ENCODE data around the gene CTAG1B.
A peak's percentile ranks its signal among the peaks of the same experiment; 100 is the strongest.
"Not testable (repeated sequence)": the region's sequence is repeated elsewhere in the genome, so short reads cannot be mapped to it uniquely, and the experiment has no call there.

Gene CTAG1B

DNA sequence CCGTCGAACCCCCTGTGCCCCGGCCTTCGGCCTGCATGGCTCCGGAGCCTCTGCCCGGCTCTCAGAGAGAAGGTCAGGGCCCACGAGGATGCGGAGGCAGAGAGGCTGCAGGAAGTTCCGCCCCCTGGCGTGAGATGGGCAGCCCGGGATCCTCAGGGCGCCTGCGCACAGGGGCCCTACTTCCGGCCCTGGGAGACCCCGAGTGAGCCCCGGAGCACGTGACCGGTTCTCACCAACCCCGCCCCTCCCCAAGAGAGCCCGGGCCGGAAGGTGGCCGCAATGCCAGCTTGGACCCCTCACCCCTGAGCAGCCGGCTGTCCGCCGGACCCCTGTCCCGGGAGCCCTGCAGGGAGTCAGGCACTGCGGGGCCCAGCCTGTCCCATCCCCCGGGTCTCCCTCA, at the start of gene CTAG1B:
TSS of gene CTAG1B (minus strand) at position 101 of the 400 bp plus-strand sequence. CDS start at position 37, 64 bp downstream.
- not testable (repeated sequence) for DNase-seq

DNA sequence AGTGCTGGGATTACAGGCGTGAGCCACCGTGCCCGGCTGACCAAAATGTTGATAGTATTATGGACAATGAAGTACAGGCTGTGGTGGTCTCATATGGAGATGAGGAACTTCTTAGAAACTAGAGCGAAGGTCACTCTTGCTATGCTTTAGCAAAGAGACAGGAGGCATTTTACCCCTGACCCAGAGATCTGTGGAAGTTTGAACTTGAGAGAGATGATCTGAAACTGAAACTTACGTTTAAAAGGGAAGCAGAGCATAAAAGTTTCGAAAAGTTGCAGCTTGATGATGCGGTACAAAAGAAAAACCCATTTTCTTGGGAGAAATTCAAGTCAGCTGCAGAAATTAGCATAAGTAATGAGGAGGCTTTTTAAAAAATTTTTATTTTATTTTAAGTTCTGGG, 42.8 kb upstream of the CTAG1B start:
- peak; percentile 69 for DNase-seq

DNA sequence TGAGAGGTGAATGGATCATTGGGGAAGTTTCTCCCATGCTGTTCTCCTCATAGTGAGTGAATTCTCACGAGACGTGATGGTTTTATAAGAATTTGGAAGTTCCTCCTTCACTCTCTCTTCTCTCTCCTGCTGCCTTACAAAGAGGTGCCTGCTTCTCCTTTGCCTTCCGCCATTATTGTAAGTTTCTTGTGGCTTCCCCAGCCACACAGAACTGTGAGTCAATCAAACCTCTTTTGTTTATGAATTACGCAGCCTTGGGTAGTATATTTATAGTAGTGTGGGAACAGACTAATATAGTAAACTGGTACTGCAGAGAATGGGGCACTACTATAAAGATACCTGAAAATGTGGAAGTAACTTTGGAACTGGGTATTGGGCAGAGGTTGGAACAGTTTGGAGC, 42.1 kb upstream of the CTAG1B start:
- DNase-seq, result peak; percentile 88

DNA sequence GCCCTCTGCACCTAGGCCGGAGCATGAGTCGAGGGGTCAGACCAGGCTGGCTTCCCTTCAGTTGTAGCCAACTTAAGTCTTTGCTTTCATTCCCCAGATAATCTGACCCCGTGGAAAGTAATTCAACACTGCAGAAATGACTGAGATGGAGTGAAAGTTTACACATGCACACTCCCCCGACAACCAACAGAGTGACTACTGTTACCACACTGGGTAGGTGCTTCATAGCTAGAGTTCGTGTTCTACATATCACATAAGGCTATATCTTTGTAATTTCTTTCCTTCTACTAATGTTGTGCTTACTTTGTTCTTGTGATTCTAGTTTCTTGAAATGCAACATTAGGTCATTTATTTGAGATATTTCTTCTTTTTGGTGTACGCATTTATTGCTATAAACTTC, 41.5 kb upstream of the CTAG1B start:
- DNase-seq, result no peak

DNA sequence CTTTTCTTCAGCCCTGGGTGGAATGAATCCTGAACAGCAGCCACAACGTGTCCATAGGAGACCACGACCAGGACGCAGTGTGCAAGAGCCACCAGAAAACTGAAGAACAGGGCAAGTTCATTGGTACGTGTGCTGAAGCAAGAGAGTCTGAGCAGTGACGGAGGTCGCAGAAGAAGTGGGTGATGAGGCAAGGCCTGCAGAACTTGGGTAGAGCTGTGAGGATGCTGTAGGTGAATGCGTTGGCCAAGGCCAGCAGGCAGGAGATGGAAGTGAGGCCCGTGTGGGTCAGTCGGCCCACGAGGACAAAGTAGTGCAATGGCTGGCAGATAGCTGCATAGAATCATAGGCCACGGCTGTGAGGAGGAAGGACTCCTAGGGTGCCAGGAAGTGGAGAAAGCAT, 39.9 kb upstream of the CTAG1B start:
- no peak for DNase-seq

DNA sequence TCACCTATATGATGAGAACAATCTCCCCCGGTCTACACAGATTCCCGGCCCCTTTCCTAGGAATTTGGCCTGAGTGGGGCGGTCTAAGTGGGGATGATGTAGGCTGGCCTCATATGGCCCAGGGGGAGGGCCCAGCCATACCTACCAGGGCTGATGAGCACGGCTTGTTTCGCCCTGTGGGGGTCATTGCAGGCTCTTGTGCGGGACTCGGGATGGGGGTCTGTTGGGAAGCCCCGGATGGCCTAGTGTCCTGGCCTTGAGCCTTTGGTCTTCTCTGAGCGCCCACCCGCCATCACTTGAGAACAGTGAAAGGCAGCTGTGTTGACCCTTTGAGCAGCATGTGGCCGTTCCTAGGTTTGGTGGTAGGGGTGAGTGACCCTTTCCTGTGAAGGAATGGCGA, 39.1 kb upstream of the CTAG1B start:
- DNase-seq, result no peak

DNA sequence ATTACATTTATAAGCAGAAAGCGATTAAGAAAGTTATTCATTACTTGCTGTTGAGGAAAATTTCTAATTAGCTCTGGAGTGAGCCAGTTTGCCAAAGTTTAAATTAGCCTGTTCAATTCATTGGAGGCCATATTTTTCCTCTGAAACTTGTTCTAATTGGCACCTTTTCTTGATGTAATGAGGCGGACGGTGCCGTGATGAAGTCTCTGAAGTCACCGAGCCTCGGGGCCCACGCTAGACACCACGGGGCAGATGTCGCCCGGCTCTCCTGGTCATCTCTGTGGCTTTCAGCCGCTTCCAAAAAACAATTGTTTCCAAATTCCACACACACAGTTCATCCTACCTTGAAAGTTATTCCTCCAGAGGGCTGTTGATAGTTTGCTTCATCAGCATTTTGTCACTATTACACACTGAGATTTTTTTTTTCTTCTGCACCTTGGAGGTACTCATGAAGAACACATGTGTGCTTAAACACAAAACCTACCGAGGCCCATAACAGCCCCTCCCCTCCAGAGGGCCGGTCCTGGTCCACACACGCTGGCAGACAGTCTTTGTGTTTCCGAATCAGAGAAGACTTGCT, 38.2 kb upstream of the CTAG1B start:
- no peak for DNase-seq

DNA sequence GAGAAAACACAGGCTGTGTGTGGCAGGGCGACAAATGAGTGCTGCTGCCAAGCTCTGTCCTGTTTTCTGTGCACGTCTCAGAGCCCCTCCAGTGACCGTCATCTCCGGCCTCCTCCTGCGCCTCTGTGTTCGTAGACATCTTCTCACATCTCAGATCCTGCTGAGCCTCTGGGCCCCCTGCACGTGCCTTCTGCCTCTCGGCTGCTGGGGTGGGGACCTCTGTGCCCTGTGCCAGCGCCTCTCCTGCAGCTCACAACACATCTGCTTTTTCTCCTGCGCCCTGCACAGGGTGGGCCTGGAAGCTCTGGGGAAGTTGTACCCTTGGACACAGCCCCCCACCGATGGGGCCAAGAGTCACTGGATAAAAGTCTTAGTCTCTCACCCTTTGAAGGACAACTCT, 36.7 kb upstream of the CTAG1B start:
- DNase-seq, result no peak

DNA sequence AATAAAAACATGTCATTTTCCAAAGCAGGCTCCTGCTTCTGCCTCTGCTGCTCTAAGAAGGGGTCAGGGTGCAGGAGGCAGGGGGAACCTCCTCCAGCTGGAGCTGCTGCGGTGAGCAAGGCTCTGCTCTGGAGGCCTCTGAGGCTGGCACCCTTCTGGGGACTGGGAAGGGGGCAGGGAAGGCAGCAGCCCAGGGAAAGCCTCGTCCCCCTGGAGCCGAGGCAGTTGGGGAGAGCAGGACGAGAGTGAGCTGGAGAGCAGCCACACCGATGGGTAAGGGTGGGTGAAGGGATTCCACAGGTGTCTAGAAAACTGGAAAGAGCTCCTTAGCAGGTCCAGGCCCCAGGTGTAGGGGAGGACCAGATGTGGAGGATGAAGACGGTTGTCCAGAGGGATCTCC, 36.3 kb upstream of the CTAG1B start:
- DNase-seq, result no peak

DNA sequence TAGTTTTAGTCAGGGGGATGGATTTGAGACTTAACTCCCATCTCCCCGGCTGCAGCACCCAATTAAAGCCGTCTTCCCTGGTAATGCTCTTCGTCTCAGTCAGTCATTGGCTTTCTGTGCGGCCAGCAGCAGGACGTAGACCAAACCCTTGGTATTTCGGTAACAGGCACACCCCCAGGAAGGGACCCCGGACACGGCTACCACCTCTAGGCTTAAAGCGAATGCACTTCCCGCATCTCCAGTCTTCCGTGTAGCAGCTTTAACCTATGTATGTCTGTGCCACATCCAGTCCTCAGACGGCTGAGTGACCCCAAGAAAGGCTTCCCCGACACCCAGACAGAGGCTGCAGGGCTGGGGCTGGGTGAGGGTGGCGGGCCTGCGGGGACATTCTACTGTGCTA, 35.8 kb upstream of the CTAG1B start:
- DNase-seq, result no peak

DNA sequence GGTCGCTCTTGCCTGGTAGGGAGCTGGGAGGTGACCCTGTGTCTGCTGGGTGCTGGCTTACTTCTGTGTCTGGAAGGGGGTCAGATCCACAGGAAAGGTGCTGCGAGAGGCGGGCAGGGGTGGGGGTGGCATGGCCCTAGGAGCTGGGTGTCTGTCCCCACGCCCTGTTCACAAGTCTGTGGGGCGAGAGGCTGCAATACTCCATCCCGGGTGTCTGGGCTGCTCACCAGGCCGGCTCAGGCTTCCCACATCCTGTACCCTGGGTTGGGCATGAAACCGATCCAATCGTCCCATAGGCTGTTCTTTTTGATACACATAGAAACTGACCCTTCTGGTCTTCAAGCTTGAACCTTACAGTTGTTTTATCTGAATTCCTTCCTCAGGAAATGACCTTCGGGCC, 35.3 kb upstream of the CTAG1B start:
- DNase-seq, result peak; percentile 48

DNA sequence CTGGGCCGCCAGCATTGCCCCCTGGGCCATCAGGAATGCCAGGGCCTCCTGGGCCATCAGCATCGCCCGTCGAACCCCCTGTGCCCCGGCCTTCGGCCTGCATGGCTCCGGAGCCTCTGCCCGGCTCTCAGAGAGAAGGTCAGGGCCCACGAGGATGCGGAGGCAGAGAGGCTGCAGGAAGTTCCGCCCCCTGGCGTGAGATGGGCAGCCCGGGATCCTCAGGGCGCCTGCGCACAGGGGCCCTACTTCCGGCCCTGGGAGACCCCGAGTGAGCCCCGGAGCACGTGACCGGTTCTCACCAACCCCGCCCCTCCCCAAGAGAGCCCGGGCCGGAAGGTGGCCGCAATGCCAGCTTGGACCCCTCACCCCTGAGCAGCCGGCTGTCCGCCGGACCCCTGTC, 34.3 kb upstream of the CTAG1B start, which contains the start of gene CTAG2:
TSS of gene CTAG2 (minus strand) at position 167 of the 400 bp plus-strand sequence. CDS start at position 103, 64 bp downstream.
- not testable (repeated sequence) for DNase-seq

DNA sequence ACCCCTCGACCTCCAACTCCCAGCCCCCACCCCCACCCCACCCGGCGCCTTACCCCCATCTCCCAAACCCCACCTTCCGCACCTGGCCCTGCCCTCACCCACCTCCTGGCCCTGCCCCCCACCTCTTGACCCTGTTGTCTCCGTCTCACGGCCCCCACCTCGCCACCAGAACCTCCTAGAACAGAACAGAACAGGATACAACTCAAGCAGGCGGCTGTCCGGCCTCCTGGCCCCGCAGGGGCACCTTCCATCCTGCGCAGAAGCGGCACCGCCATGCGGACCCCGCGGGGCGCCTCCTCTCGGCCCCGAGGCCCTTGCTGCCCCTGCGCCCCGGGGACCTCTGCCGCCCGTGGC, 33.9 kb upstream of the CTAG1B start:
- no peak for DNase-seq

DNA sequence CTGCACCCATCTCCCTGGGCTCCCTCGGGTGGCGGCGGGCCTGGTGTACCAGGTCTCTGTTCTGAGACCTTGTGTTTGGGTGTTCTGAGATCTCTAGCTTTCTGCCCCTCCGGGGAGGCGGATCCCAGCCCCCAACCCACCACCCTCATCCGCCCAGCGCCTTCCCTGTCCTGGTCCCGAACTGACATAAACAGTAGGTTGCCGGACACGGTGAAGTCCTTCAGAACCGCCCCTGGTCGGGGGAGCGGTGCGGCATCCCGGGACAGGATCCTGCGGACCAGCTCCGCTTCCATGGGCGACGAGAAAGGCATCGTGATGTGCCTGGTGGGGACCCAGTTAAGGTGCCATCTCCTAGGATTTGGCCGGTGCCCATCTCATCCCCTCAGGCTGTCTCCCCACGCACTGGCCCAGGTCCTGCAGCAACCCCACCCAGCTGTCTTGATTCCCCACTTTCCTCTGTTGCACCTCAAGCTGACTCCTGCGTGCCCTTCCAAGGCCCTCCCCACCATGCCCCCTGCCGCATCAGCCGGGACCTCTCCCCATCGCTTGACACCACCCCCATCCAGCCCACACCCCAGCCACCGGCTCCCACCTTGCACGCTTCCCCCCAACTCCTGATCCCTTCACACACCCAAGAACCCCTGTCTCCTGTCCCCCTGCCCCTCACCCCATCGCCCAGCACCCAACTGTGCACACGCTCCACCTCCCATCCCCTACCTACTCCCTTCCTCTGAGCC, 33.4 kb upstream of the CTAG1B start:
- DNase-seq, result no peak

DNA sequence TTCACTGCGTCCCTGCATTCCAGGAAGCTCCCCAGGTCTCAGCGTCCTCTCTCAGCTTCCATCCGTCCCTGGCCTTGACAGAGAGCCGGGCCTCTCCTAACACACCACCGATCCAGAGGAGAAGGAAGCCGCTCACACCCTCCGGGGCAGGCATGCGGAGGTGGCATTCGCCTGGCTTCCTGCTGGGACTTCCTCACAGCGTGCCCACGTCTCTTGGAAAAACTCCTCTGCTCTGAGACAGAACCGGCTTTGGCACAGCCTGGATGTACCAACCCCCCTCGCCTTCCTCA, 31.1 kb upstream of the CTAG1B start:
- no peak for DNase-seq

DNA sequence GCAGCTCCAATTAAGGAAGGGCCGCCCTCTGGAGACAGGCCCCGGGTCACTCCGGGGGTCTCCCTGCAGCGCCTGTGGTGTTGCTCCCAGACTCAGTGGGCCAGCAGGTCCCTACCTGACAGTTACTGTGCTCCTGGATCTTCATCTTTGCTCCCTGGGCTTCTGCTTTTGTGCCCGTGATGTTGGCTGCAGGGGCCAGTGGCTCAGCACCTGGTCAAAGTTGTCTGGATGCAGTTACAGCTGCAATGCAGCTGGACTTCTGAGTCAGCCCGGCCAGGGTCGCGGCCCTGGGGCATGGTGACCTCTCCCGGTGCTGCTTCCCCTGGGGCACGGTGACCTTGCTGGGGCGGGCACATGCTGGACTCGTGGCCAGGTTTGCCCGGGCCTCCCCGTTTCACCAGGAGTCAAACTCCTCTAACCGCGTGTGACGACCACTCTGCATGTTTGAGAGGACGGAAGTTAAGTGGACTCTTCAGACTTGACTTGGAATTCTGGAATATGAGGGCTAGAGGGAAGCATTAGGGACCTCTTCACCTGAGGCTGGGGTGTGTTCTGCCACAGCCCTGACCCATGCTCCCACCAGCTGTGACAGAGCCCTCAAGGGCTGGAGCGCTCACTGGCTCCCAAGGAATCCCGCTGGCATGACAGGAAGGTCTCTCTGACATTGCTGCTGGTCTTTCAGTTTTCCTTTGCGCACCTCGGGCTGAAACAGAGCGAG, 30.6 kb upstream of the CTAG1B start:
- no peak for DNase-seq

DNA sequence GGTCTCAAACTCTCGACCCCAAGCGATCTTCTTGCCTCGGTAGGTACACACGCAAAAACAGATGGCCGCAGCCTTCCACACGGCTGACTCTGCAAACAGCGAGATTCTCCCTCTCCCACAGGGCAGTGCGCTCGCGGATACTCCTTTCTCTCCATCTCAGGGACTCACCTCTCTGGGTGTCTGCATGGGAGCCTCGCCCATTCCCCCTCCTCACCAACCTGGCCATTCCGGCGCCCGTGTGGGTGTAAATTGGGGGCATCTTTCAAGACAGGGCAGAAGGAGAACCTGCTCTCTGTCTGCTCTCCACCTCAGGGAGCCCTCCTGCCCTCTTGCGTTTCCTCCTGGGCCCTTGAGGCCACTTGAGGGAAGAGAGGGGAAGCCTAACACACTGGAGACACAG, 29.8 kb upstream of the CTAG1B start:
- no peak for DNase-seq

DNA sequence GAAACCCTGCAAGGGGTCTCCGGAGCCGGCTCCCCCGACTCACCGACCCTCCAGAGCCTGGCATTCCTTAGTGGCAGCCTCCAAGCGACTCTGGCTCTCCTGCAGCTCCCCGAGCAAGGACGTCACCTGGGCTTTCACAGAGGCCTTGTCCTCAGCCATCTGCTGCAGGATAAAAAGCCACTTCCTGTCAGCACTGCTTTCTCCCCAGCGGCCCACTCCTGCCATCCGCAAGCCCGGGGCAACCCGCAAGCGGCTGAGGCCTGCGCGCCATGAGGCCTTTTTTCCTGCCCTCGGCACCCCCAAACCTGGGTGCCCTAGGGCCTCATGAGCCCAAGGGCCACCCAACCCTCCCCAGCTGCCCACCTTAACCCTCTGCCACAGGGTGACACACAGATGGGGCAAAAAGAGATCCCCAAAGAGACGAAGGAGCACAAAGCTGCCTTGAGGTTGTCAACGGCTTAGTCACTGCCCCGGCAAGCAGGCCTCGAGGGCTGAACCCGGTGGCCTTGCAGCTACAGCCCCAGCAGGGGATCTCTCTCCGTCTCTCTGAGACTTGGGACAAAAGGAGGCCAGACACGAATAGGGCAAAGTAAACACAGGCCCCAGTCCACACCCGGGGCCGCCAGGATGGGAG, 26.8 kb upstream of the CTAG1B start:
- not testable (repeated sequence) for DNase-seq

DNA sequence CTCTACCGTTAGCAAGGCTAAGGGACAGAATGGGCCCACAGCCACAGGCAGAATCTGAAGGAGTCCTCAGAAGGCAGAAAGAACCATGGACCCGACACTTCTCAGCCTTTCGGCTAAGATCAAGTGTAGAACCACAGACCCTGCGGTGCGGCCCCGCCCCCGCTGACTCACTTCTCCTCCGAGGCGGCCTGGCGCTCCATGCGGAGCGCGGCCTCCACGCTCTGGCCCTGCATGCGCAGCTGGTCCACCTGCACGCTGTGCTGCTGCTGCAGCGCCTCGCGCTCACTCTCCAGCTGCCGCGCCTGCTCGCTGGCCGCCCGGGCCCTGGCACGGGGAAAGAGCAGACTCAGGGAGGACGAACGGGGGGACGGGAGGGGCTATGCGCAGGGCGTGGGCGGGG, 24.6 kb upstream of the CTAG1B start:
- not testable (repeated sequence) for DNase-seq

DNA sequence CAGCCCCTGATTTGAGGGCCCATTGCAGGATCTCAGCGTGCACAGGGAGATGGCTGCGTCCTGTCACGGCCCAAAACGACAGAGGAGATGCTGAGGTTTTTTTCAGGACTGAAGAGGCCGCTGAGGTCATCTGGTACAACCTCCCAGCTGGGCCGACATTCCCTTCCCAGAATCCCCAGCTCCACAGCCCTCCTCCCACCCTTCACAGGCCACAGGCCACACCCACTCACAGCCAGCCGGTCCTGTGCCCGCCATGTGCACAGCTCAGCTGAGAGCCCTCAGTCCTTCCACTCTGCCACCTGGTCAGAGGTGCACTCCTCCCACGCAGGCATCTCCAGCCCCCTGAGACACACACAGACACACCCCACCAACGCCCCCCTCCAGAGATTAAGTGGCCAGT, 22.7 kb upstream of the CTAG1B start:
- DNase-seq, result not testable (repeated sequence)

DNA sequence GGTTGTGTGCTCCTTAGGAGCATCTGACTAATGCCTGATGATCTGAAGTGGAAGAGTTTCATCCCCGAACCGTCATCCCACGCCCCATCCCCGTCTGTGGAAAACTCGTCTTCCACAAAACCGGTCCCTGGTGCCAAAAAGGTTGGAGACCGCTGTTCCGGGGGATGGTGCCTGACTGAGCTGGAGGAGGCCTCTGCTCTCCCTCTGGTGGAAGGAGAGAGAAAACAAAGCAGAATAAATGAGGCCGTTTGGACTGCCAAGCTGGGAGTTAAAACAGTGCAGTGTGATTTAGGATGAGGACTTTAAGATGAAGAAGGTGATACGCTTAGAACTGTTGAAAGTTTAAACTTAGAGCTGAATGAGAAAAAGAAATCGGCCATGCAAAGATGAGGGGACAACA, 14.6 kb upstream of the CTAG1B start:
- DNase-seq, result not testable (repeated sequence)

DNA sequence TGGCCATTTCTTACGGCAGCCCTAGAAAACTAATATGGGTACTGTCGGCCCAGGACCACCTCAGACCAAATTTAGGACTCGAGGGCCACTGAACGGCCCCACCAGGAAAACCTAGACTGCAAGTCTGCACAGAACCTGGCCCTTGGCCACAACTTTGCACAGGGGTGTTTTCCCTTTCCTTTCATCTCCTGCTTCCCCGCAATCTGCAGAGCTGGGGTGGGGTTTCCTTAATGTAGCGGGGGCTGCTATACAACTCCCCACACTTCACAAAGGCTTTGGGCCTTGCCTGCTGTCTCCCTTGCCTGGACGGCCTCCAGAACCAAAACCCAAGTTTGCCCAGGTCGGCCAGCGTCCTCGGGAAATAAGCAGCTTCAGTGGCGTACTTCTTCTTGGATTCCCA, 11.9 kb upstream of the CTAG1B start:
- DNase-seq, result not testable (repeated sequence)

DNA sequence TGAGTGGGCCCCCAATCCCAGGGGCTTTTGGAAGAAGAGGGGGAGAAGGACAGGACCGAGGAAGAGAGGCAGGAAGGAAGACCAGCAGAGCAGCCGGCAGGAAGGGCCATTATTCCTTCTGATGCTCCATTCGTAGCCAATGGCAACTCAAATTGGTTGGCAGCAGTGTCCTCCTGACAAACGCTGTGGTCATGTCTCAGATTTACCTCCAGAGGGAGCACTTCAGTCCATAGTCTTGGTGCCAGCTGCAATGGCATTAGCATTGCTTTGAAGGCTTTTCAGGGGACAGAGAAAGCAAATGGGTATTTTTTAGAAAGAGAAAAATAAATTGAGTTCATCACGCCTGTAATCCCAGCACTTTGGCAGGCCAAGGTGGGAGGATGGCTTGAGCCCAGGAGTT, 9.9 kb upstream of the CTAG1B start:
- not testable (repeated sequence) for DNase-seq
